ENCODE measurements around the gene COL21A1.

COL21A1 gene

GRCh38 chr6:56101141-56101553 lies 146.2 kb downstream of the COL21A1 start:
- DNase-seq: no peak

- DNase-seq: peak; percentile 30
These were observed 150.3 kb downstream of the COL21A1 start for GRCh38 chr6:56096946-56097621.

- DNase-seq: peak; percentile 67
These were observed 150.8 kb downstream of the COL21A1 start for GRCh38 chr6:56096541-56096940.

GRCh38 chr6:56093776-56094175 lies 153.6 kb downstream of the COL21A1 start:
- no peak for DNase-seq

- DNase-seq: no peak
These were observed 156.1 kb downstream of the COL21A1 start for GRCh38 chr6:56091159-56091869.

GRCh38 chr6:56088641-56089040 lies 158.7 kb downstream of the COL21A1 start:
- DNase-seq: no peak

- DNase-seq: no peak
These were observed 160.0 kb downstream of the COL21A1 start for GRCh38 chr6:56087421-56087820.

GRCh38 chr6:56079751-56080540 lies 167.4 kb downstream of the COL21A1 start:
- no peak for DNase-seq

- no peak for DNase-seq
These were observed 171.3 kb downstream of the COL21A1 start for GRCh38 chr6:56076033-56076432.

- DNase-seq: no peak
These were observed 173.6 kb downstream of the COL21A1 start for GRCh38 chr6:56073761-56074160.

GRCh38 chr6:56073315-56073714 lies 174.1 kb downstream of the COL21A1 start:
- no peak for DNase-seq

- DNase-seq: no peak
These were observed 174.5 kb downstream of the COL21A1 start for GRCh38 chr6:56072856-56073255.

GRCh38 chr6:56065408-56065807 lies 182.0 kb downstream of the COL21A1 start:
- no peak for DNase-seq

- no peak for DNase-seq
These were observed 184.5 kb downstream of the COL21A1 start for GRCh38 chr6:56062836-56063235.

GRCh38 chr6:56058636-56059035 lies 188.7 kb downstream of the COL21A1 start:
- no peak for DNase-seq

- DNase-seq: no peak
These were observed 192.2 kb downstream of the COL21A1 start for GRCh38 chr6:56055081-56055704.

GRCh38 chr6:56051202-56051598 lies 196.2 kb downstream of the COL21A1 start:
- no peak for DNase-seq

- DNase-seq: no peak
These were observed 196.7 kb downstream of the COL21A1 start for GRCh38 chr6:56050530-56051201.

- no peak for DNase-seq
These were observed 198.8 kb downstream of the COL21A1 start for GRCh38 chr6:56048601-56049000.

- no peak for DNase-seq
These were observed 199.3 kb downstream of the COL21A1 start for GRCh38 chr6:56047931-56048540.

- no peak for DNase-seq
These were observed 200.8 kb downstream of the COL21A1 start for GRCh38 chr6:56046576-56046975.

GRCh38 chr6:56043761-56044160 lies 203.6 kb downstream of the COL21A1 start:
- DNase-seq: no peak
